GM06990 (cell line): ENCODE data around the gene DIPK1C.

Experiments used
- DNase-seq: peaks from one replicate; pipeline ENCODE4 v3.0.0-alpha.2; 2011; ENCODE audit not compliant: insufficient read length; ENCODE audit errors: extremely low read depth
- H3K27me3 ChIP-seq: replicated peaks from 2 replicates; pipeline ENCODE4 v1.6.0; 2011; ENCODE audit warnings: low read length; ENCODE audit not compliant: control insufficient read depth, insufficient read depth
- H3K36me3 ChIP-seq: 2 replicates; pipeline ENCODE4 v1.5.1; 2011; ENCODE audit warnings: low read length; ENCODE audit not compliant: control insufficient read depth, insufficient read depth
- H3K4me3 ChIP-seq: replicated peaks from 2 replicates; pipeline ENCODE4 v1.5.1; 2011; ENCODE audit warnings: low read depth, mild to moderate bottlenecking, control low read depth, low read length
- TF ChIP-seq, protein P1 (sequence below): IDR thresholded peaks from 2 replicates; pipeline ENCODE4 v1.5.1; 2011; ENCODE audit warnings: low read length, control low read depth, mild to moderate bottlenecking, inconsistent platforms; ENCODE audit not compliant: insufficient read depth, poor library complexity, severe bottlenecking

DIPK1C gene

DNA sequence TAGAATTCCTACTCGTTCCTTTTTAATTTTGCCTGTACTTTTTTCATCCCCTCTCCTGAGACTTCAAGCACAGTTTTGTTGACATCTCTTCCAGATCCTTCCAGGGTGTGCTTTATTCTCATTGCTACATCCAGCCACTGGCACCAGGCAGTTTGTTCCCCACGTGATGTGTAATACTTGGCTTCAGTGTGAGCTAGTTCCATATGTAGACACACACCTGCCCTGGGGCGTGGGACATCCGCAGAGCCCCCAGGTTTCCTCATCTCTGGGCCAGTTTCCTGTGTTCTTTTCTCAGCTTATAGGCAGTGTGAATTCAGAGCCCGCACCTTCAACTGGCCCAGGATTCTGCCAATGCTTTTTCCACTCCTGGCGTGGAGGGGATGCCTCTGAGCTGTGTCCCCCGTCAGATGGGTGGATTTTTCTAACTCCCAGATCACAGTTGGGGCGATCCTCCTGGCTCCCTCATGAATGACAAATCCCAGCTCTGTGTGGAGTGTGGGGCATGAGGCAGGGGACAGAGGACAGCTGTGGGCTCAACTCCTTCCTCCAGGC lies 46.6 kb downstream of the DIPK1C start:
- DNase-seq = no peak
- Histone ChIP-seq H3K27me3 (no peaks in the 10 kb centered on the region), H3K36me3 (no peaks in the 10 kb centered on the region), H3K4me3 (no peak overlapping the region)
- TF ChIP-seq, protein P1, sequence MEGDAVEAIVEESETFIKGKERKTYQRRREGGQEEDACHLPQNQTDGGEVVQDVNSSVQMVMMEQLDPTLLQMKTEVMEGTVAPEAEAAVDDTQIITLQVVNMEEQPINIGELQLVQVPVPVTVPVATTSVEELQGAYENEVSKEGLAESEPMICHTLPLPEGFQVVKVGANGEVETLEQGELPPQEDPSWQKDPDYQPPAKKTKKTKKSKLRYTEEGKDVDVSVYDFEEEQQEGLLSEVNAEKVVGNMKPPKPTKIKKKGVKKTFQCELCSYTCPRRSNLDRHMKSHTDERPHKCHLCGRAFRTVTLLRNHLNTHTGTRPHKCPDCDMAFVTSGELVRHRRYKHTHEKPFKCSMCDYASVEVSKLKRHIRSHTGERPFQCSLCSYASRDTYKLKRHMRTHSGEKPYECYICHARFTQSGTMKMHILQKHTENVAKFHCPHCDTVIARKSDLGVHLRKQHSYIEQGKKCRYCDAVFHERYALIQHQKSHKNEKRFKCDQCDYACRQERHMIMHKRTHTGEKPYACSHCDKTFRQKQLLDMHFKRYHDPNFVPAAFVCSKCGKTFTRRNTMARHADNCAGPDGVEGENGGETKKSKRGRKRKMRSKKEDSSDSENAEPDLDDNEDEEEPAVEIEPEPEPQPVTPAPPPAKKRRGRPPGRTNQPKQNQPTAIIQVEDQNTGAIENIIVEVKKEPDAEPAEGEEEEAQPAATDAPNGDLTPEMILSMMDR = no peak

DNA sequence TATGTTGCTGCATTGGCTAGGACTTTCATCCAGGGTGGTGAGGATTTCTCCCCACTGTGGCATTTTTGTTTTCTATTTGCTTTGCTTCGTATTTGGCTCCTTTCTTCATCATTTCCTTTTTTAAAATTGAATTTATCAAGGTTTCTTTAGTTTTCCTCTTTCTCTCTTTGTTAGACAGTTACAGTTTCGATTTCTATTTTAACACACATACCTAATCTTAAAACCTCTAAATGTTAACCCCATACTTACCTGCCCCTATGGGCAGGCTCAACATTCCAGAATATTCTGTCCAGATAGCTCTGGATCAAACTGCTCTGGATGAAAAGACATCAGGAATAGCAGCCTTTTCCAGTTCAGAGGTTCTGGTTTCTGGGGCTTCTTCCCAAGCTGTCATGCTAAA lies 49.2 kb downstream of the DIPK1C start:
- Histone ChIP-seq H3K4me3 (no peak overlapping the region), H3K36me3 (no peaks in the 10 kb centered on the region), H3K27me3 (no peaks in the 10 kb centered on the region)
- no peak for DNase-seq
- TF ChIP-seq, protein P1 = no peak

DNA sequence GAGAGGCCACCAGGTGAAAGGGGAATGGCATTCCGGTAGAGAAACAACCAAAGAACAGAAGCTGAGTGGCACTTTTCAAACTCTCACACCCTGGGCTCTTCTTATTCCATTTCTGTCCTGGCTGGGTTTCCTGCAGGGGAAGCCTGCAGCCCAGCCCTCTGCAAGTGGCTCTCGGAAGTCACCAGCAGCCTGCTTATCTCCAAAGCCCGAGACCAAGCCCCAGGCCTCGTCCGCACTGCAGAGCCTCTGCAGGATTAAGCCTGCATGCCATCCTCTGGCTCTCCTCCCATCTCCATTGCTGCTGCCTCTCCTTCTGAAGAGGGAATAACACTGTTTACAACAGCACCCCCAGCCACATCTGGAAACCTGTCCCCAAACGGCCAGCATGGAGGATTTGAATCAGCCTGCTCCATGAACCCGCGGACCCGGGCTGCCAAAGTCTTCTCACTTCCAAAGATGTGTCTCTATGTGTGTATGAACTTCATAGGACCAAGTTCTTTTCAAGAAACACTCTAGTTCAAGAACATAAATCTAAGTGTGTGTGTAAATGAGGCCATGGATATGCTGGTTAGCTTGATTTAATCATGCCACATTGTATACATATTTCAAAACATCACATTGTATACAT lies 54.2 kb downstream of the DIPK1C start:
- H3K36me3 ChIP-seq = no peaks in the 10 kb centered on the region
- H3K27me3 ChIP-seq = peaks cover 1% of the 10 kb centered on the region; the same call in 1 of the 2 replicates
- TF ChIP-seq, protein P1 = no peak
- H3K4me3 ChIP-seq = no peak overlapping the region
- DNase-seq = no peak

DNA sequence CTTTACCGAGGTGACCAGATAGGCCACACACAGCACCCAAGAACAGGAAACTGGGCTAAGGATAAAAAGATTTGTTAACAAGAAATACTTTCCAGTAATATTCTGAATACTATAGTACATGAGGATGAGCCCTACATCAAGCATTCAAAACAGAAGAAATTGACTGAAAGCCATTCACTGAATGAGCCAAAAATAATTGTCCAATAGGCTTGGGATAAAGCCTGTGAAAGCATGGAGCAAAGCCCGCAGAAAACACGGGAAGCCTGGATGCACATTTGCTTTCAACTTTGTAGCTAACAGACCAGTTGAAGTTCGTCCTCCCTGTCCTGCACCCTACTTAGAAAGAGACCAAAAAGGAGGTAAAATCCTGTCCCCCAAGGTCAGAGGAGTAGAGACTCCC lies 56.3 kb downstream of the DIPK1C start:
- Histone ChIP-seq H3K4me3 (no peak overlapping the region), H3K36me3 (no peaks in the 10 kb centered on the region), H3K27me3 (peaks cover 1% of the 10 kb centered on the region; the same call in 1 of the 2 replicates)
- TF ChIP-seq, protein P1 = no peak
- DNase-seq = no peak

DNA sequence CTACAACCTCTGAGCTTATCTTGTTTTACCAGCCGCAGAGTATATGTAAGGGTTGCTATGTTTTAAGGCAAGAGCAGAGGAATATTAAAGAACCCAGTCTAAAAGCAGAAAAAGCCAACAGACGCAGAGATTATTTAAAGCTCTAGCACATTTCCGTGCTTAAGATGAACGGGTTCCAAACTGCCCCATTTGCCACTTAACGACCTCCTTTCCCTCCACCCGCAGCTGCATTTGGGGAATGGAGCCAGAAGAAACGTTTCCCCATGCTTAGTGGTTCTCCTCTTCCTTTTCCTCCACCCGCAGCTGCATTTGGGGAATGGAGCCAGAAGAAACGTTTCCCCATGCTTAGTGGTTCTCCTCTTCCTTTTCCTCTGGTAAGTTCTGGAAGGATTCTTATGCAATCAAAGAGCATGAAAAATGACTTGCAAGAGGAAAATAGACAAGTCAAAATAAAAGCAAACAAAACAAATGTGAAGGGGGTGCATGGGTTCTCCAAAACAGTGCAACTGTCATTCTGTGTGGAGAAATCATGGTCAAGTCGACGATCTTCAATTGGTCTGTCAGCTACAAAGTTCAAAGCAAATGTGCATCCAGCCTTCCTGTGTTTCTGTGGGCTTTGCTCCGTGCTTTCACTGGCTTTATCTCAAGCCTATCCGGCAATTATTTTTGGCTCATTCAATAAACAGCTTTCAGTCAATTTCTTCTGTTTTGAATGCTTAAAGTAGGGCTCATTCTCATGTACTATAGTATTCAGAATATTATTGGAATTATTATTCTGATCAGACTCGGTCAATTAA lies 57.8 kb downstream of the DIPK1C start:
- Histone ChIP-seq H3K27me3 (peaks cover 1% of the 10 kb centered on the region; the same call in 1 of the 2 replicates), H3K36me3 (no peaks in the 10 kb centered on the region), H3K4me3 (no peak overlapping the region)
- DNase-seq = no peak
- TF ChIP-seq, protein P1 = no peak
